GM12892 (cell line): ENCODE data around the gene HRH1.

Source experiments
- POLR2A ChIP-seq: IDR thresholded peaks from 2 replicates; pipeline ENCODE4 v1.6.1; 2011; ENCODE audit warnings: low read depth, low read length, control low read depth
- POLR2AphosphoS5 ChIP-seq: IDR thresholded peaks from 2 replicates; pipeline ENCODE4 v1.6.1; 2011; ENCODE audit warnings: low read depth, low read length, control low read depth
- TAF1 ChIP-seq: IDR thresholded peaks from 2 replicates; pipeline ENCODE4 v1.6.1; 2011; ENCODE audit warnings: low read depth, mild to moderate bottlenecking, control low read depth, low read length, borderline replicate concordance

- no peak for TF ChIP-seq POLR2A
- no peak for TF ChIP-seq POLR2AphosphoS5
- TF ChIP-seq TAF1, result no peak
Measured at GRCh38 chr3:11204697-11205348, 50.5 kb downstream of the HRH1 start.
